B cell (primary cell): ENCODE data around the gene NSUN6. TPM values are rescaled to one million over a fixed set of nuclear protein-coding genes. Genes with fewer than 3 reads are reported as not detected.
"Not testable (repeated sequence)": the region's sequence is repeated elsewhere in the genome, so short reads cannot be mapped to it uniquely, and the experiment has no call there.

Experiments used
- ATAC-seq: fragments of 200-7000 bp; cut with Tn5 transposase; one replicate; pipeline ENCODE4 v1.10.0; 2021; ENCODE audit warnings: low read depth, mild to moderate bottlenecking, moderate number of reproducible peaks, moderate library complexity
- CTCF ChIA-PET: fragments of 350-600 bp; sonication (Branson Sonifier 250); formaldehyde crosslinking; loops from one replicate; lab custom pipeline; 2021; ENCODE audit warnings: antibody characterized with exemption, inconsistent platforms; lab: Charles Lee
- POLR2A ChIA-PET: fragments of 350-600 bp; sonication (Branson Sonifier 250); formaldehyde crosslinking; loops from one replicate; lab custom pipeline; 2021; ENCODE audit warnings: antibody characterized with exemption; lab: Charles Lee
- DNase-seq: peaks from one replicate; pipeline ENCODE4 v3.0.0; 2013
- H2AFZ ChIP-seq: 2 replicates; pipeline ENCODE4 v1.6.1; 2012; ENCODE audit warnings: mild to moderate bottlenecking, low read depth, low read length; ENCODE audit not compliant: insufficient read depth, poor library complexity, severe bottlenecking
- H3K27ac ChIP-seq, 2 donors: 1 replicate in 1 of 2; 2 replicates in 1 of 2; pipeline ENCODE4 v1.5.1; 2012 to 2013; ENCODE audit warnings: low read length in 2 of 2, mild to moderate bottlenecking in 2 of 2, moderate library complexity in 1 of 2
- H3K27me3 ChIP-seq, 4 experiments: fragments of 200-600 bp in 1 of 4; sonication (generic) in 1 of 4; replicated peaks in 1 of 4; 1 replicate in 2 of 4; 2 replicates in 2 of 4; pipeline versions ENCODE4 v1.6.1 to v1.7.0; 2013 to 2016; ENCODE audit warnings: low read length in 3 of 4, mild to moderate bottlenecking in 2 of 4, mixed read lengths in 1 of 4, moderate library complexity in 1 of 4; ENCODE audit not compliant: insufficient read depth in 4 of 4, control insufficient read depth in 3 of 4; ENCODE audit errors: control extremely low read depth in 1 of 4
- H3K36me3 ChIP-seq, 2 experiments: replicated peaks in 1 of 2; 1 replicate in 1 of 2; 2 replicates in 1 of 2; pipeline versions ENCODE4 v1.6.1 to v1.7.1; 2013; ENCODE audit warnings: low read length in 1 of 2; ENCODE audit not compliant: insufficient read depth in 2 of 2, control insufficient read depth in 1 of 2; ENCODE audit errors: control extremely low read depth in 1 of 2, extremely low read depth in 1 of 2
- H3K4me1 ChIP-seq, 2 donors: fragments of 200-600 bp in 1 of 2; sonication (generic) in 1 of 2; 1 replicate in 1 of 2; 2 replicates in 1 of 2; pipeline versions ENCODE4 v1.5.1 to v1.6.1; 2013 to 2017; ENCODE audit warnings: low read length in 2 of 2; ENCODE audit not compliant: control insufficient read depth in 2 of 2, insufficient read depth in 2 of 2
- H3K4me2 ChIP-seq: replicated peaks from 2 replicates; pipeline ENCODE3; 2012; ENCODE audit warnings: mild to moderate bottlenecking, low read depth, low read length; ENCODE audit not compliant: poor library complexity, severe bottlenecking
- H3K4me3 ChIP-seq, 5 experiments: fragments of 200-600 bp in 1 of 5; sonication (generic) in 1 of 5; 1 replicate in 3 of 5; 2 replicates in 2 of 5; pipeline versions ENCODE4 v1.5.1 to v1.7.0; 2011 to 2016; ENCODE audit warnings: low read length in 4 of 5, mild to moderate bottlenecking in 4 of 5, low read depth in 2 of 5, control low read depth in 1 of 5, moderate library complexity in 1 of 5; ENCODE audit not compliant: insufficient read depth in 1 of 5; ENCODE audit errors: control extremely low read depth in 1 of 5, extremely low read depth in 1 of 5
- H3K79me2 ChIP-seq: fragments of 200-600 bp; sonication (generic); one replicate; pipeline ENCODE4 v1.6.0; 2016; ENCODE audit warnings: low read length; ENCODE audit not compliant: control insufficient read depth, insufficient read depth
- H3K9ac ChIP-seq: fragments of 200-600 bp; sonication (generic); 2 replicates; pipeline ENCODE4 v1.6.1; 2017; ENCODE audit warnings: mild to moderate bottlenecking, low read length, moderate library complexity
- H3K9me3 ChIP-seq, 3 donors: one replicate each; pipeline versions ENCODE4 v1.6.1 to v1.7.1; 2013; ENCODE audit warnings: low read length in 2 of 3; ENCODE audit not compliant: control insufficient read depth in 2 of 3, insufficient read depth in 1 of 3; ENCODE audit errors: control extremely low read depth in 1 of 3
- H4K20me1 ChIP-seq: 2 replicates; pipeline ENCODE4 v1.6.0; 2012; ENCODE audit warnings: mild to moderate bottlenecking, low read length; ENCODE audit not compliant: insufficient read depth, control insufficient read depth, poor library complexity, severe bottlenecking
- H3K27ac Mint-ChIP-seq: one replicate; pipeline ENCODE4 v1.8.0; 2021; ENCODE audit warnings: mixed read lengths
- H3K27me3 Mint-ChIP-seq: one replicate; pipeline ENCODE4 v1.8.0; 2021; ENCODE audit warnings: mixed read lengths
- H3K4me1 Mint-ChIP-seq: one replicate; pipeline ENCODE4 v1.8.0; 2021; ENCODE audit warnings: mixed read lengths
- H3K4me3 Mint-ChIP-seq: one replicate; pipeline ENCODE4 v1.8.0; 2021; ENCODE audit warnings: mixed read lengths
- H3K9me3 Mint-ChIP-seq: one replicate; pipeline ENCODE4 v1.8.0; 2022; ENCODE audit warnings: mixed read lengths; ENCODE audit not compliant: insufficient read depth
- EZH2 ChIP-seq: IDR thresholded peaks from 2 replicates; pipeline ENCODE4 v1.6.1; 2012; ENCODE audit warnings: borderline replicate concordance, low read depth, mild to moderate bottlenecking, moderate library complexity, low read length; ENCODE audit not compliant: insufficient read depth, poor library complexity, severe bottlenecking
- WGBS: methylation state at CpG from one replicate; pipeline ENCODE4 v1.1.5; 2013; ENCODE audit warnings: missing lambda C conversion rate; ENCODE audit not compliant: insufficient coverage; 5-methylcytosine and 5-hydroxymethylcytosine counted together
- intact Hi-C: fragments of 100-400 bp; cut with micrococcal nuclease; formaldehyde crosslinking; loops from one replicate; pipeline ENCODE4 v1.10.0; 2022
- polyA plus RNA-seq: library from polyadenylated mRNA; depleted of rRNA; stranded (reverse); fragments of >200 nt; gene quantifications from 2 replicates; pipeline ENCODE4 v1.2.3, GENCODE V29; 2012
- total RNA-seq, 2 donors: library from RNA; stranded (reverse); fragments of 120-200 nt in 1 of 2; gene quantifications; 1 replicate in 1 of 2; 2 replicates in 1 of 2; pipeline versions ENCODE4 v1.2.3 to v1.2.4, GENCODE V29; 2013 to 2022
- TF ChIP-seq, protein P1 (sequence below): fragments of 200-600 bp; IDR thresholded peaks from one replicate; pipeline ENCODE4 v1.8.0; 2022; ENCODE audit warnings: antibody characterized with exemption, mild to moderate bottlenecking

Gene NSUN6
- total and polyA plus RNA-seq, 2 donors (not counting 1 experiment from before 2014, with no cell fraction given): 13.4 to 27.9 TPM

GRCh38 chr10:18647151-18647550 is 4.2 kb downstream of the NSUN6 start:
- CTCF ChIA-PET: interaction anchor here (1.2 kb wide), 1 partner anchor 1041 kb away, joined by 3 read pairs; no protein-coding TSS in a partner anchor
- intact Hi-C loops: no loop called here
- Histone ChIP-seq H3K4me1 (peaks cover 16 to 26% of the 10 kb centered on the region in 2 donors), H3K4me2 (no peak overlapping the region), H3K9ac (no peak overlapping the region), H3K36me3 (peaks cover 0 to 2% of the 10 kb centered on the region in 2 experiments), H3K4me3 (no peak overlapping the region), H4K20me1 (no peaks in the 10 kb centered on the region), H3K27ac (no peak overlapping the region), H2AFZ (no peak overlapping the region), H3K27me3 (no peaks in the 10 kb centered on the region), H3K79me2 (peaks cover 26% of the 10 kb centered on the region), H3K9me3 (no peaks in the 10 kb centered on the region)
- POLR2A ChIA-PET: no interaction called here
- Mint-ChIP-seq H3K27me3 (no peaks in the 10 kb centered on the region), H3K4me1 (peaks cover 33% of the 10 kb centered on the region), H3K9me3 (no peaks in the 10 kb centered on the region), H3K27ac (no peak overlapping the region), H3K4me3 (no peak overlapping the region)
- no peak for ATAC-seq
- no peak for DNase-seq
- TF ChIP-seq, protein P1, sequence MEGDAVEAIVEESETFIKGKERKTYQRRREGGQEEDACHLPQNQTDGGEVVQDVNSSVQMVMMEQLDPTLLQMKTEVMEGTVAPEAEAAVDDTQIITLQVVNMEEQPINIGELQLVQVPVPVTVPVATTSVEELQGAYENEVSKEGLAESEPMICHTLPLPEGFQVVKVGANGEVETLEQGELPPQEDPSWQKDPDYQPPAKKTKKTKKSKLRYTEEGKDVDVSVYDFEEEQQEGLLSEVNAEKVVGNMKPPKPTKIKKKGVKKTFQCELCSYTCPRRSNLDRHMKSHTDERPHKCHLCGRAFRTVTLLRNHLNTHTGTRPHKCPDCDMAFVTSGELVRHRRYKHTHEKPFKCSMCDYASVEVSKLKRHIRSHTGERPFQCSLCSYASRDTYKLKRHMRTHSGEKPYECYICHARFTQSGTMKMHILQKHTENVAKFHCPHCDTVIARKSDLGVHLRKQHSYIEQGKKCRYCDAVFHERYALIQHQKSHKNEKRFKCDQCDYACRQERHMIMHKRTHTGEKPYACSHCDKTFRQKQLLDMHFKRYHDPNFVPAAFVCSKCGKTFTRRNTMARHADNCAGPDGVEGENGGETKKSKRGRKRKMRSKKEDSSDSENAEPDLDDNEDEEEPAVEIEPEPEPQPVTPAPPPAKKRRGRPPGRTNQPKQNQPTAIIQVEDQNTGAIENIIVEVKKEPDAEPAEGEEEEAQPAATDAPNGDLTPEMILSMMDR: no peak
- no peak for TF ChIP-seq EZH2
- WGBS: no CpG with 5 or more reads among the region's 2 CpGs

GRCh38 chr10:18639719-18640118 is 11.7 kb downstream of the NSUN6 start:
- CTCF ChIA-PET: interaction anchor here (1.1 kb wide), 1 partner anchor 10 kb away, joined by 4 read pairs; no protein-coding TSS in a partner anchor
- H3K79me2 ChIP-seq, H3K4me3 ChIP-seq, H4K20me1 ChIP-seq, H3K9me3 ChIP-seq, DNase-seq, H3K4me1 Mint-ChIP-seq, intact Hi-C loops, H3K4me3 Mint-ChIP-seq, H3K36me3 ChIP-seq, H3K27me3 Mint-ChIP-seq, H3K27me3 ChIP-seq, H3K9me3 Mint-ChIP-seq, ATAC-seq, H3K27ac Mint-ChIP-seq, H3K4me2 ChIP-seq, H3K4me1 ChIP-seq, POLR2A ChIA-PET, H2AFZ ChIP-seq, H3K9ac ChIP-seq, H3K27ac ChIP-seq: not testable (repeated sequence)
- no CpG with 5 or more reads among the region's 2 CpGs for WGBS

DNA sequence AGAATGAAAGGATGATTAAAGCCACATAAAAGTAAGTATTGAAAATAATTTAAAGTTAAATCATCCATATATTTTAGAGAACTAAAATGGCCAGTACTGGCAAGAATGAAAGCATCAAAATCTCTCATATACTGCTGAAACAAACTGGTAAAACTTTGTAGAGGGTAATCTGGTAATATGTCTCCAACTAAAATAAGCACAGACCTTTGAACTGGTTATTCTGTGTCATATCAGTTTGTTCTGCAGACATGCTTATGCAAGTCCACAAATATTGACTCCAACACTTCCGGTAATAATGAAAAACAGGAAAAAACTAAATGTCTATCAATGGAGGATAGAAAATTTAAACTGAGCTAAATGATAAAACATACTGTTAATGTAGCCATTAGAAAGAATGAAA is 14.0 kb downstream of the NSUN6 start:
- H3K4me3 Mint-ChIP-seq, H3K4me1 Mint-ChIP-seq, H3K27ac ChIP-seq, ATAC-seq, H3K27me3 ChIP-seq, CTCF ChIA-PET, H4K20me1 ChIP-seq, H3K79me2 ChIP-seq, H3K36me3 ChIP-seq, H3K4me3 ChIP-seq, H3K4me1 ChIP-seq, DNase-seq, H3K4me2 ChIP-seq, H3K27me3 Mint-ChIP-seq, intact Hi-C loops, POLR2A ChIA-PET, H3K9ac ChIP-seq, H3K9me3 ChIP-seq, H2AFZ ChIP-seq, H3K9me3 Mint-ChIP-seq, H3K27ac Mint-ChIP-seq: not testable (repeated sequence)
- WGBS: no CpG with 5 or more reads among the region's 1 CpG
